ENCODE data around the gene NECTIN2.
"Not testable (repeated sequence)": the region's sequence is repeated elsewhere in the genome, so short reads cannot be mapped to it uniquely, and the experiment has no call there.

NECTIN2 gene

GRCh38 chr19:44909775-44910174 is 63.7 kb downstream of the NECTIN2 start:
- DNase-seq: no peak
- H3K4me1 ChIP-seq: peaks cover 6% of the 10 kb centered on the region

GRCh38 chr19:44911896-44912295 is 65.8 kb downstream of the NECTIN2 start:
- DNase-seq; H3K4me1 ChIP-seq; H3K27me3 ChIP-seq; H3K4me3 ChIP-seq (ENCODE audit: low read depth, low read length); H3K36me3 ChIP-seq; H3K9me3 ChIP-seq: not testable (repeated sequence)

More at GRCh38 chr19:44909775-44910174, 63.7 kb downstream of the NECTIN2 start:
- TF ChIP-seq CTCF (IDR thresholded peaks at IDR 0.05; ENCODE audit: low read depth, low read length): no peak
- no peaks in the 10 kb centered on the region for H3K36me3 ChIP-seq
- no peaks in the 10 kb centered on the region for H3K9me3 ChIP-seq
- H3K4me3 ChIP-seq (ENCODE audit: low read depth, low read length): no peak overlapping the region
- H3K27me3 ChIP-seq: peaks cover 13% of the 10 kb centered on the region

- DNase-seq: no peak
- Histone ChIP-seq H3K4me1 (peaks cover 6% of the 10 kb centered on the region), H3K4me3 (ENCODE audit: low read depth, low read length) (no peak overlapping the region), H3K27me3 (no peaks in the 10 kb centered on the region), H3K9me3 (no peaks in the 10 kb centered on the region), H3K36me3 (no peaks in the 10 kb centered on the region)
- TF ChIP-seq CTCF (IDR thresholded peaks at IDR 0.05; ENCODE audit: low read depth, low read length): no peak
Measured at GRCh38 chr19:44912854-44913253, 66.8 kb downstream of the NECTIN2 start.

GRCh38 chr19:44913512-44914432 is 67.7 kb downstream of the NECTIN2 start:
- H3K4me3 ChIP-seq (ENCODE audit: low read depth, low read length): peak overlapping the region; percentile 48
- H3K4me1 ChIP-seq, H3K9me3 ChIP-seq, H3K36me3 ChIP-seq, H3K27me3 ChIP-seq, DNase-seq: not testable (repeated sequence)

- not testable (repeated sequence) for H3K4me1 ChIP-seq, H3K36me3 ChIP-seq, H3K27me3 ChIP-seq, H3K9me3 ChIP-seq
- H3K4me3 ChIP-seq (ENCODE audit: low read depth, low read length): peak within 1 kb of the TSS; percentile 48
- DNase-seq: peak; percentile 90
Measured at GRCh38 chr19:44914433-44915206, 68.5 kb downstream of the NECTIN2 start, which contains the start of gene APOC1. Gene APOC1, plus strand, starts transcription at chr19:44914608. Its CDS starts 284 bp downstream, at chr19:44914892.

GRCh38 chr19:44924243-44924725 is 78.2 kb downstream of the NECTIN2 start:
- Histone ChIP-seq H3K36me3 (no peaks in the 10 kb centered on the region), H3K4me1 (no peaks in the 10 kb centered on the region), H3K27me3 (no peaks in the 10 kb centered on the region), H3K9me3 (no peaks in the 10 kb centered on the region), H3K4me3 (ENCODE audit: low read depth, low read length) (no peak overlapping the region)
- no peak for TF ChIP-seq CTCF (IDR thresholded peaks at IDR 0.05; ENCODE audit: low read depth, low read length)
- DNase-seq: no peak

- no peaks in the 10 kb centered on the region for H3K27me3 ChIP-seq
- no peak for DNase-seq
- TF ChIP-seq CTCF (IDR thresholded peaks at IDR 0.05; ENCODE audit: low read depth, low read length): no peak
- H3K4me1 ChIP-seq: no peaks in the 10 kb centered on the region
- no peaks in the 10 kb centered on the region for H3K9me3 ChIP-seq
- H3K36me3 ChIP-seq: no peaks in the 10 kb centered on the region
- no peak overlapping the region for H3K4me3 ChIP-seq (ENCODE audit: low read depth, low read length)
Measured at GRCh38 chr19:44925114-44925891, 79.2 kb downstream of the NECTIN2 start.

GRCh38 chr19:44926245-44927077 is 80.4 kb downstream of the NECTIN2 start:
- not testable (repeated sequence) for DNase-seq, H3K4me1 ChIP-seq, H3K36me3 ChIP-seq, H3K9me3 ChIP-seq, H3K27me3 ChIP-seq
- H3K4me3 ChIP-seq (ENCODE audit: low read depth, low read length): peak overlapping the region; percentile 52

Data from BE2C (cell line).